ENCODE results near the gene DECR2. TPM values are rescaled to one million over a fixed set of nuclear protein-coding genes. Genes with fewer than 3 reads are reported as not detected.

Gene DECR2
- total and polyA plus RNA-seq, 4 donors: 42.2 to 210 (median 126) TPM

- Histone ChIP-seq H3K36me3 (ENCODE audit: control insufficient read depth in 4 of 4, insufficient read depth in 3 of 4, low read depth in 1 of 4, low read length in 3 of 4) (no peaks in the 10 kb centered on the region), H3K27ac (ENCODE audit: low read depth in 1 of 2, low read length in 2 of 2) (no peak overlapping the region), H3K9ac (ENCODE audit: low read depth in 1 of 2, low read length in 2 of 2) (no peak overlapping the region), H3K27me3 (ENCODE audit: control insufficient read depth in 4 of 4, insufficient read depth in 4 of 4, low read length in 3 of 4) (no peaks in the 10 kb centered on the region), H3K4me1 (ENCODE audit: control insufficient read depth in 4 of 4, insufficient read depth in 4 of 4, low read length in 3 of 4) (no peaks in the 10 kb centered on the region), H3K4me3 (ENCODE audit: low read depth in 1 of 3, low read length in 3 of 3) (no peak overlapping the region), H3K9me3 (ENCODE audit: control insufficient read depth in 4 of 4, low read length in 3 of 4) (no peaks in the 10 kb centered on the region)
- 91% methylated on average over 6 of the region's 6 CpGs for WGBS
- TF ChIP-seq GABPA (IDR thresholded peaks at IDR 0.05 in 1 of 2, conservative IDR thresholded peaks at IDR 0.05 in 1 of 2) (no peak), HNF4G (IDR thresholded peaks at IDR 0.05) (no peak), NR2F2 (IDR thresholded peaks at IDR 0.05) (no peak), ATF3 (IDR thresholded peaks at IDR 0.05) (no peak), JUND (IDR thresholded peaks at IDR 0.05) (no peak), REST (IDR thresholded peaks at IDR 0.05) (no peak), ZBTB33 (IDR thresholded peaks at IDR 0.05) (no peak)
- no peak for DNase-seq (ENCODE audit: low spot score)
These were observed 41.3 kb downstream of the DECR2 start for GRCh38 chr16:442976-443375.

GRCh38 chr16:444027-444426 lies 42.3 kb downstream of the DECR2 start:
- no peak overlapping the region for H3K9ac ChIP-seq (ENCODE audit: low read depth in 1 of 2, low read length in 2 of 2)
- no peak for DNase-seq (ENCODE audit: low spot score)
- WGBS: 88% methylated on average over 10 of the region's 10 CpGs

More at GRCh38 chr16:444027-444426, 42.3 kb downstream of the DECR2 start:
- TF ChIP-seq ZBTB33 (IDR thresholded peaks at IDR 0.05): no peak
- TF ChIP-seq SP1 (IDR thresholded peaks at IDR 0.05): no peak
- TF ChIP-seq RXRA (IDR thresholded peaks at IDR 0.05): no peak
- no peak for TF ChIP-seq ATF3 (IDR thresholded peaks at IDR 0.05)
- TF ChIP-seq REST (IDR thresholded peaks at IDR 0.05): no peak
- no peak for TF ChIP-seq EGR1 (IDR thresholded peaks at IDR 0.05; ENCODE audit: low read depth in 2 of 2)
- TF ChIP-seq NR2F2 (IDR thresholded peaks at IDR 0.05): no peak
- TF ChIP-seq GABPA (IDR thresholded peaks at IDR 0.05 in 1 of 2, conservative IDR thresholded peaks at IDR 0.05 in 1 of 2): no peak
- Histone ChIP-seq H3K4me1 (ENCODE audit: control insufficient read depth in 4 of 4, insufficient read depth in 4 of 4, low read length in 3 of 4) (no peaks in the 10 kb centered on the region), H3K27ac (ENCODE audit: low read depth in 1 of 2, low read length in 2 of 2) (no peak overlapping the region), H3K9me3 (ENCODE audit: control insufficient read depth in 4 of 4, low read length in 3 of 4) (no peaks in the 10 kb centered on the region), H3K27me3 (ENCODE audit: control insufficient read depth in 4 of 4, insufficient read depth in 4 of 4, low read length in 3 of 4) (no peaks in the 10 kb centered on the region), H3K4me3 (ENCODE audit: low read depth in 1 of 3, low read length in 3 of 3) (no peak overlapping the region), H3K36me3 (ENCODE audit: control insufficient read depth in 4 of 4, insufficient read depth in 3 of 4, low read depth in 1 of 4, low read length in 3 of 4) (no peaks in the 10 kb centered on the region)

All from liver (tissue), 9 donors.